ENCODE data around the gene POLR1E. TPM values are rescaled to one million over a fixed set of nuclear protein-coding genes. Genes with fewer than 3 reads are reported as not detected.

POLR1E gene
- total RNA-seq, 1 experiment from 2014 or later = 31.4 TPM

DNA sequence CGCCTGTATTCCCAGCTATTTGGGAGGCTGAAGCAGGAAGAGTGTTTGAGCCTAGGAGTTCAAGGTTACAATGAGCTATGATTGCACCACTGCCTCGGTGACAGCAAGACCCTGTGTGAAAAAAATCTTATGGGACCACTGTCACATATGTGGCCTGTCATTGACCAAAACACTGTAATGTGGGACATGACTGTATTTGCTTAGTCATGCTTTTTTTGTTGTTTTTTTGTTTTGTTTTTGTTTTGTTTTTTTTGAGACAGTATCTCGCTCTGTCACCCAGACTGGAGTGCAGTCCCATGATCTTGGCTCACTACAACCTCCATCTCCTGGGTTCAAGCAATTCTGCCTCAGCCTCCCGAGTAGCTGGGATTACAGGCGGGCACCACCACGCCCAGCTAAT is 13.5 kb downstream of the POLR1E start (continued):
- TF ChIP-seq ELF4 (CRISPR knock-in tag; IDR thresholded peaks at IDR 0.05; ENCODE audit: low read depth) = no peak
- TF ChIP-seq ZNF423 (CRISPR knock-in tag; IDR thresholded peaks at IDR 0.05) = no peak
- no peak for TF ChIP-seq EMX1 (CRISPR knock-in tag; IDR thresholded peaks at IDR 0.05)
- TF ChIP-seq RELA (CRISPR knock-in tag; IDR thresholded peaks at IDR 0.05; ENCODE audit: borderline replicate concordance) = no peak
- TF ChIP-seq NFYB (CRISPR knock-in tag; conservative IDR thresholded peaks at IDR 0.05; ENCODE audit: low read depth) = no peak
- no peak for TF ChIP-seq CREM (CRISPR knock-in tag; IDR thresholded peaks at IDR 0.05)

GRCh38 chr9:37501957-37502596 is 16.3 kb downstream of the POLR1E start:
- TF ChIP-seq ZNF263 (CRISPR knock-in tag; IDR thresholded peaks at IDR 0.05; ENCODE audit: low read depth) = no peak
- no peak for TF ChIP-seq ZBTB43 (CRISPR knock-in tag; IDR thresholded peaks at IDR 0.05)
- no peak for TF ChIP-seq ZNF121 (CRISPR knock-in tag; IDR thresholded peaks at IDR 0.05)
- TF ChIP-seq, protein P1, sequence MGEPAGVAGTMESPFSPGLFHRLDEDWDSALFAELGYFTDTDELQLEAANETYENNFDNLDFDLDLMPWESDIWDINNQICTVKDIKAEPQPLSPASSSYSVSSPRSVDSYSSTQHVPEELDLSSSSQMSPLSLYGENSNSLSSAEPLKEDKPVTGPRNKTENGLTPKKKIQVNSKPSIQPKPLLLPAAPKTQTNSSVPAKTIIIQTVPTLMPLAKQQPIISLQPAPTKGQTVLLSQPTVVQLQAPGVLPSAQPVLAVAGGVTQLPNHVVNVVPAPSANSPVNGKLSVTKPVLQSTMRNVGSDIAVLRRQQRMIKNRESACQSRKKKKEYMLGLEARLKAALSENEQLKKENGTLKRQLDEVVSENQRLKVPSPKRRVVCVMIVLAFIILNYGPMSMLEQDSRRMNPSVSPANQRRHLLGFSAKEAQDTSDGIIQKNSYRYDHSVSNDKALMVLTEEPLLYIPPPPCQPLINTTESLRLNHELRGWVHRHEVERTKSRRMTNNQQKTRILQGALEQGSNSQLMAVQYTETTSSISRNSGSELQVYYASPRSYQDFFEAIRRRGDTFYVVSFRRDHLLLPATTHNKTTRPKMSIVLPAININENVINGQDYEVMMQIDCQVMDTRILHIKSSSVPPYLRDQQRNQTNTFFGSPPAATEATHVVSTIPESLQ (CRISPR knock-in tag; IDR thresholded peaks at IDR 0.05) = no peak
- no peak for TF ChIP-seq ESRRA (CRISPR knock-in tag; IDR thresholded peaks at IDR 0.05; ENCODE audit: borderline replicate concordance)
- no peak for TF ChIP-seq SMAD3 (CRISPR knock-in tag; IDR thresholded peaks at IDR 0.05; ENCODE audit: borderline replicate concordance)

GRCh38 chr9:37503736-37504135 is 18.0 kb downstream of the POLR1E start:
- Mint-ChIP-seq H3K4me3 (no peak overlapping the region), H3K4me1 (no peaks in the 10 kb centered on the region), H3K36me3 (peaks cover 70% of the 10 kb centered on the region), H3K27ac (peak overlapping the region; percentile 55; the same call in 1 of the 2 replicates), H3K9me3 (no peaks in the 10 kb centered on the region), H3K27me3 (ENCODE audit: low read depth) (no peaks in the 10 kb centered on the region)
- ChIA-PET POLR2A (no interaction called here), CTCF (no interaction called here)
- DNase-seq (ENCODE audit: low spot score) (no peak), ATAC-seq (no peak)
- TF ChIP-seq RELA (CRISPR knock-in tag; IDR thresholded peaks at IDR 0.05; ENCODE audit: borderline replicate concordance) (no peak), ATF2 (CRISPR knock-in tag; IDR thresholded peaks at IDR 0.05; ENCODE audit: borderline replicate concordance, low read depth) (no peak), GABPB1 (CRISPR knock-in tag; IDR thresholded peaks at IDR 0.05) (no peak), JAZF1 (CRISPR knock-in tag; IDR thresholded peaks at IDR 0.05) (no peak), E2F4 (CRISPR knock-in tag; IDR thresholded peaks at IDR 0.05; ENCODE audit: borderline replicate concordance, low read depth) (no peak), MXD4 (CRISPR knock-in tag; IDR thresholded peaks at IDR 0.05; ENCODE audit: borderline replicate concordance) (no peak), ZNF317 (CRISPR knock-in tag; IDR thresholded peaks at IDR 0.05; ENCODE audit: borderline replicate concordance, low read depth) (no peak)
- TF ChIP-seq, protein P2, sequence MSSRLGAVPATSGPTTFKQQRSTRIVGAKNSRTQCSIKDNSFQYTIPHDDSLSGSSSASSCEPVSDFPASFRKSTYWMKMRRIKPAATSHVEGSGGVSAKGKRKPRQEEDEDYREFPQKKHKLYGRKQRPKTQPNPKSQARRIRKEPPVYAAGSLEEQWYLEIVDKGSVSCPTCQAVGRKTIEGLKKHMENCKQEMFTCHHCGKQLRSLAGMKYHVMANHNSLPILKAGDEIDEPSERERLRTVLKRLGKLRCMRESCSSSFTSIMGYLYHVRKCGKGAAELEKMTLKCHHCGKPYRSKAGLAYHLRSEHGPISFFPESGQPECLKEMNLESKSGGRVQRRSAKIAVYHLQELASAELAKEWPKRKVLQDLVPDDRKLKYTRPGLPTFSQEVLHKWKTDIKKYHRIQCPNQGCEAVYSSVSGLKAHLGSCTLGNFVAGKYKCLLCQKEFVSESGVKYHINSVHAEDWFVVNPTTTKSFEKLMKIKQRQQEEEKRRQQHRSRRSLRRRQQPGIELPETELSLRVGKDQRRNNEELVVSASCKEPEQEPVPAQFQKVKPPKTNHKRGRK (CRISPR knock-in tag; IDR thresholded peaks at IDR 0.05; ENCODE audit: borderline replicate concordance) = no peak
- TF ChIP-seq, protein P1 (CRISPR knock-in tag; IDR thresholded peaks at IDR 0.05) = no peak
- TF ChIP-seq, protein P3, sequence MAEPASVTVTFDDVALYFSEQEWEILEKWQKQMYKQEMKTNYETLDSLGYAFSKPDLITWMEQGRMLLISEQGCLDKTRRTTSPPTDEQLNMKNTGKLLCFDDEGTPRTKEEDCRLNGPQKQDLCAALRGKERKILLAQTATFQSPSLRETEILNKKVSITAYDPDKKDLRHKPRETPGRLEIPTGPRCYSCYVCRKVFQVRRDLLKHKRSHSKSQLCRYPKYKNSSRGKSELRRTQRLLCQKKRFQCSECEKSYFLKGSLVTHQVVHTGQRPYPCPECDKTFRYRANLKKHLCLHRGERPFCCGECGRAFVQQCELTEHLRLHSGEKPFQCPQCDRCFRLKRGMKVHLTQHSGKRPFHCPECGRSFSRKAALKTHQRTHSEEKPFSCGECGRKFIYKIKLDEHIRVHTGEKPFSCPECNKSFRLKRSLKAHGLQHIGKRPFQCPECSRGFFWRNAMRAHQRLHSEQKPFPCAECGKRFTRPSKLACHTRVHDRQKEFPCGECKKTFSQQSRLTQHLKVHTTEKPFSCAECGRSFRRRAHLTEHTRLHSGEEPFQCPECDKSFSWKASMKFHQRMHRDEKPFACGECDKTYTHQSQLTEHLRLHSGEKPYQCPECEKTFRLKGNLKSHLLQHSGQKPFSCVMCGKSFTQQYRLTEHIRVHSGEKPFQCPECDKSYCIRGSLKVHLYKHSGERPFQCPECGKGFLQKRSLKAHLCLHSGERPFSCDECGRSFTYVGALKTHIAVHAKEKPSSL (CRISPR knock-in tag; conservative IDR thresholded peaks at IDR 0.05) = no peak

More at GRCh38 chr9:37501957-37502596, 16.3 kb downstream of the POLR1E start:
- DNase-seq (ENCODE audit: low spot score) (no peak), ATAC-seq (no peak)
- POLR2A ChIA-PET = no interaction called here
- Mint-ChIP-seq H3K27ac (no peak overlapping the region), H3K4me1 (no peaks in the 10 kb centered on the region), H3K4me3 (no peak overlapping the region), H3K27me3 (ENCODE audit: low read depth) (no peaks in the 10 kb centered on the region), H3K36me3 (peaks cover 78% of the 10 kb centered on the region), H3K9me3 (no peaks in the 10 kb centered on the region)
- CTCF ChIA-PET = interaction anchor here (0.8 kb wide), 1 partner anchor 9 kb away, joined by 3 read pairs; no protein-coding TSS in a partner anchor

All from WTC11 (cell line).